Right renal pelvis (tissue), 4 donors: ENCODE measurements around the gene SUN3. TPM values are rescaled to one million over a fixed set of nuclear protein-coding genes. Genes with fewer than 3 reads are reported as not detected.
"Not testable (repeated sequence)": the region's sequence is repeated elsewhere in the genome, so short reads cannot be mapped to it uniquely, and the experiment has no call there.

Source experiments
- DNase-seq, 4 donors: peaks; one replicate each; pipeline ENCODE4 v3.0.0-alpha.2; 2013; ENCODE audit warnings: low read depth in 4 of 4, low spot score in 3 of 4, missing footprints in 1 of 4
- polyA plus RNA-seq, 4 donors: library from polyadenylated mRNA; unstranded; fragments of 120-200 nt; gene quantifications; one replicate each; pipeline ENCODE4 v1.2.1, GENCODE V29; 2013; ENCODE audit not compliant: insufficient read length in 4 of 4

SUN3 gene
- polyA plus RNA-seq, 4 donors = 0.29 to 0.44 TPM; not detected in 2

GRCh38 chr7:48033922-48034321 is 5.0 kb upstream of the SUN3 start:
- DNase-seq = no peak

- no peak for DNase-seq
These were observed 2.2 kb upstream of the SUN3 start for GRCh38 chr7:48031111-48031510.

- no peak for DNase-seq
These were observed 3.3 kb downstream of the SUN3 start for GRCh38 chr7:48025624-48026023.

GRCh38 chr7:48017674-48018073 is 11.2 kb downstream of the SUN3 start:
- DNase-seq = no peak

- no peak for DNase-seq
These were observed 12.3 kb downstream of the SUN3 start for GRCh38 chr7:48016641-48017040.

- DNase-seq = no peak
These were observed 17.0 kb downstream of the SUN3 start for GRCh38 chr7:48011951-48012350.

- DNase-seq = no peak
These were observed 17.6 kb downstream of the SUN3 start for GRCh38 chr7:48011323-48011722.

GRCh38 chr7:48009954-48010353 is 19.0 kb downstream of the SUN3 start:
- no peak for DNase-seq

GRCh38 chr7:48009257-48009656 is 19.6 kb downstream of the SUN3 start:
- DNase-seq = no peak

- no peak for DNase-seq
These were observed 22.0 kb downstream of the SUN3 start for GRCh38 chr7:48006866-48007265.

- no peak for DNase-seq
These were observed 24.3 kb downstream of the SUN3 start for GRCh38 chr7:48004638-48005037.

GRCh38 chr7:48004032-48004431 is 24.9 kb downstream of the SUN3 start:
- DNase-seq = no peak

- DNase-seq = not testable (repeated sequence)
These were observed 28.7 kb downstream of the SUN3 start for GRCh38 chr7:48000164-48000563.

- DNase-seq = no peak
These were observed 29.5 kb downstream of the SUN3 start for GRCh38 chr7:47999413-47999812.

- DNase-seq = no peak
These were observed 36.5 kb downstream of the SUN3 start for GRCh38 chr7:47992446-47992845.

GRCh38 chr7:47991741-47992311 is 37.1 kb downstream of the SUN3 start:
- peak; percentile 52 to 54 (median 54) for DNase-seq

- no peak for DNase-seq
These were observed 37.6 kb downstream of the SUN3 start for GRCh38 chr7:47991270-47991669.

GRCh38 chr7:47990592-47990991 is 38.3 kb downstream of the SUN3 start:
- DNase-seq = no peak

- DNase-seq = not testable (repeated sequence)
These were observed 39.1 kb downstream of the SUN3 start for GRCh38 chr7:47989607-47990400.

GRCh38 chr7:47988496-47989386 is 40.2 kb downstream of the SUN3 start:
- no peak for DNase-seq

GRCh38 chr7:47982610-47983009 is 46.3 kb downstream of the SUN3 start:
- DNase-seq = no peak
